Measurements from ENCODE around the gene HOXD11. TPM values are rescaled to one million over a fixed set of nuclear protein-coding genes. Genes with fewer than 3 reads are reported as not detected.

The HOXD11 gene
- total and polyA plus RNA-seq, 2 of the 13 experiments (the other 11 are each of a cell fraction or from before 2014, with no cell fraction given): not detected

GRCh38 chr2:176140513-176141317 is 33.6 kb downstream of the HOXD11 start (continued):
- TF ChIP-seq GMEB2 (CRISPR knock-in tag; IDR thresholded peaks at IDR 0.05; ENCODE audit: low read depth): no peak
- TF ChIP-seq ZNF407 (CRISPR knock-in tag; IDR thresholded peaks at IDR 0.05; ENCODE audit: not compliant biosample characterization): peak; percentile 95
- TF ChIP-seq HIVEP1 (CRISPR knock-in tag; IDR thresholded peaks at IDR 0.05): peak; percentile 90
- no peak for TF ChIP-seq RARA (CRISPR knock-in tag; IDR thresholded peaks at IDR 0.05)
- TF ChIP-seq ZC3H13 (CRISPR knock-in tag; IDR thresholded peaks at IDR 0.05): no peak
- TF ChIP-seq ZNF331 (CRISPR knock-in tag; IDR thresholded peaks at IDR 0.05): peak; percentile 66; the same call in 1 of the 2 replicates
- no peak for TF ChIP-seq ZNF615 (CRISPR knock-in tag; IDR thresholded peaks at IDR 0.05; ENCODE audit: borderline replicate concordance)
- no peak for TF ChIP-seq IKZF1 (IDR thresholded peaks at IDR 0.05)
- peak; percentile 92; the same call in 1 of the 2 replicates for TF ChIP-seq SMAD1 (CRISPR knock-in tag; IDR thresholded peaks at IDR 0.05; ENCODE audit: borderline replicate concordance, low read depth)
- TF ChIP-seq TFAP4 (IDR thresholded peaks at IDR 0.05; ENCODE audit: borderline replicate concordance, low read depth): no peak
- no peak for TF ChIP-seq HNRNPUL1 (IDR thresholded peaks at IDR 0.05; ENCODE audit: low read depth, low read length)
- TF ChIP-seq CSRNP1 (CRISPR knock-in tag; IDR thresholded peaks at IDR 0.05): peak; percentile 47; the same call in 1 of the 2 replicates
- peak; percentile 78 for TF ChIP-seq CBFB (CRISPR knock-in tag; IDR thresholded peaks at IDR 0.05)
